RWPE2 (cell line): Measurements from ENCODE around the gene TAF3.

ENCODE experiments used
- ATAC-seq: fragments of 200-7000 bp; cut with Tn5 transposase; 3 replicates; pipeline ENCODE4 v1.9.1; 2021; ENCODE audit warnings: low read depth
- DNase-seq: peaks from one replicate; pipeline ENCODE4 v3.0.0-alpha.2; 2020; ENCODE audit warnings: low spot score
- H3K27ac ChIP-seq: fragments of 450-650 bp; 2 replicates; pipeline ENCODE4 v1.5.1; 2017; ENCODE audit warnings: mild to moderate bottlenecking; ENCODE audit not compliant: poor library complexity, severe bottlenecking
- H3K27me3 ChIP-seq: fragments of 250-450 bp; sonication (Bioruptor Pico); 2 replicates; pipeline ENCODE4 v1.5.1; 2021; ENCODE audit warnings: mild to moderate bottlenecking, moderate library complexity; ENCODE audit not compliant: insufficient read depth, poor library complexity, severe bottlenecking
- H3K36me3 ChIP-seq: fragments of 250-450 bp; sonication (Bioruptor Pico); 2 replicates; pipeline ENCODE4 v1.5.1; 2020; ENCODE audit warnings: low read depth, mild to moderate bottlenecking, moderate library complexity
- H3K4me1 ChIP-seq: fragments of 250-450 bp; sonication (Bioruptor Pico); 2 replicates; pipeline ENCODE4 v1.5.1; 2021; ENCODE audit warnings: mild to moderate bottlenecking, moderate library complexity; ENCODE audit not compliant: insufficient read depth, poor library complexity, severe bottlenecking
- H3K4me3 ChIP-seq: fragments of 250-450 bp; sonication (Bioruptor Pico); 2 replicates; pipeline ENCODE4 v1.5.1; 2021; ENCODE audit warnings: mild to moderate bottlenecking, moderate library complexity; ENCODE audit not compliant: severe bottlenecking
- H3K9me3 ChIP-seq: fragments of 250-450 bp; sonication (Bioruptor Pico); 2 replicates; pipeline ENCODE4 v1.5.1; 2021; ENCODE audit warnings: mild to moderate bottlenecking, moderate library complexity; ENCODE audit not compliant: severe bottlenecking
- CTCF ChIP-seq: fragments of 450-650 bp; IDR thresholded peaks from one replicate; pipeline ENCODE4 v1.5.1; 2017; ENCODE audit warnings: mild to moderate bottlenecking, moderate library complexity; ENCODE audit not compliant: poor library complexity, severe bottlenecking

Gene TAF3

DNA sequence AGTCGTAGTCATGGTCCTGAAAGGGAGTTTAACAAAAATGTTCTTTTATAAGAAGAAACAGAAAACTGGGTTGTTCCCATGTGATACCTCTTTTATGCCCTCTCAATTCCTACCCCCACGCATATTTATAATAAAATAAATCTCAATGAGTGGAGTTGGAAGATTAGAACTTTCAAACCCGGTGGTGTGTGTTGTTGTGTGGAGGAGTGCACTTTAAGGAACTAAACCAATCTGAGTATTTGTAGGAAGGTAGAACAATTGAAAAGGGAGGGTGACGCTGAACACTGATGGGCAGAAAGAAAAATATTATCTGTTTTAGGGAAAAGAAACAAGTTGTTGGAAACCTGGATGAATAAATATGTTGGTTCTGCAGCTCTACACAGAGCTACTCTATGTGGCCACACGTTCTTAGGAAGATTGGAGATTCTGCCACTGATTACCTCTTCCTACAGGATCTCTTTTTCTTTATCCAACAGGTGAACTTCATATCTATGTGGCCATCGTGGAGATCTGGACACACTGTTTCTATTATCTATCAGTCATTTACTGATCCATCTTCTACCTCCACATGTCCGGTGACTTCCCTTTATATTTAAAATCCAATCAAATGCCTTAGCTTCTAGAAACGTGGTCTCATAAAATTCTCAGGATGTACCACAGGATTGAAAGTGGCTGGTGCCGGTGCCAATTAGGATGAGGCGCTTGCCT is 223.1 kb downstream of the TAF3 start:
- DNase-seq = no peak
- H3K27ac ChIP-seq = no peak overlapping the region
- ATAC-seq = no peak
- H3K9me3 ChIP-seq = no peaks in the 10 kb centered on the region
- no peak for TF ChIP-seq CTCF
- peaks cover 29% of the 10 kb centered on the region for H3K27me3 ChIP-seq
- no peaks in the 10 kb centered on the region for H3K4me1 ChIP-seq
- no peaks in the 10 kb centered on the region for H3K36me3 ChIP-seq
- H3K4me3 ChIP-seq = no peak overlapping the region

GRCh38 chr10:8041992-8042720 is 223.9 kb downstream of the TAF3 start:
- no peak overlapping the region for H3K4me3 ChIP-seq
- ATAC-seq = no peak

GRCh38 chr10:8042721-8043568 is 224.6 kb downstream of the TAF3 start:
- no peaks in the 10 kb centered on the region for H3K4me1 ChIP-seq
- peaks cover 16% of the 10 kb centered on the region for H3K27me3 ChIP-seq
- ATAC-seq (no peak), DNase-seq (no peak)
- no peaks in the 10 kb centered on the region for H3K36me3 ChIP-seq
- H3K27ac ChIP-seq = no peak overlapping the region
- TF ChIP-seq CTCF = no peak
- no peak overlapping the region for H3K4me3 ChIP-seq
- no peaks in the 10 kb centered on the region for H3K9me3 ChIP-seq

More at GRCh38 chr10:8041992-8042720, 223.9 kb downstream of the TAF3 start:
- DNase-seq = no peak
- TF ChIP-seq CTCF = no peak
- Histone ChIP-seq H3K27ac (no peak overlapping the region), H3K9me3 (no peaks in the 10 kb centered on the region), H3K27me3 (peaks cover 22% of the 10 kb centered on the region), H3K4me1 (no peaks in the 10 kb centered on the region), H3K36me3 (no peaks in the 10 kb centered on the region)

- H3K4me3 ChIP-seq = no peak overlapping the region
- H3K27ac ChIP-seq = no peak overlapping the region
- H3K9me3 ChIP-seq = no peaks in the 10 kb centered on the region
- no peak for DNase-seq
- TF ChIP-seq CTCF = no peak
- no peak for ATAC-seq
- no peaks in the 10 kb centered on the region for H3K4me1 ChIP-seq
- peaks cover 8% of the 10 kb centered on the region for H3K27me3 ChIP-seq
- H3K36me3 ChIP-seq = no peaks in the 10 kb centered on the region
These were observed 225.4 kb downstream of the TAF3 start for GRCh38 chr10:8043569-8044306.
